ENCODE measurements around the gene SLC25A41.

- TF ChIP-seq CTCF (IDR thresholded peaks at IDR 0.05; ENCODE audit: low read length) (no peak), EZH2 (IDR thresholded peaks at IDR 0.05; ENCODE audit: borderline replicate concordance, low read length) (no peak)
These were observed 6.4 kb downstream of the SLC25A41 start for GRCh38 chr19:6427131-6427530.
